Loucy (cell line): ENCODE data around the gene CNOT10.

Source experiments
- H2AFZ ChIP-seq: fragments of 200-600 bp; sonication (generic); 2 replicates; pipeline ENCODE4 v1.6.0; 2016; ENCODE audit warnings: antibody characterized with exemption, mild to moderate bottlenecking, low read length, moderate library complexity
- H3F3A ChIP-seq: fragments of 200-600 bp; 2 replicates; pipeline ENCODE4 v1.6.0; 2016; ENCODE audit warnings: antibody characterized with exemption, low read depth, mild to moderate bottlenecking
- H3K27me3 ChIP-seq: fragments of 200-600 bp; sonication (generic); 2 replicates; pipeline ENCODE4 v1.6.1; 2014; ENCODE audit warnings: low read length, mild to moderate bottlenecking; ENCODE audit not compliant: insufficient read depth, poor library complexity, severe bottlenecking
- H3K36me3 ChIP-seq: fragments of 200-600 bp; sonication (generic); 2 replicates; pipeline ENCODE4 v1.6.1; 2016; ENCODE audit warnings: low read length; ENCODE audit not compliant: insufficient read depth
- H3K4me1 ChIP-seq: fragments of 200-600 bp; sonication (generic); 2 replicates; pipeline ENCODE4 v1.5.1; 2014; ENCODE audit warnings: low read length, mild to moderate bottlenecking; ENCODE audit not compliant: insufficient read depth, poor library complexity, severe bottlenecking
- H3K4me2 ChIP-seq: fragments of 200-600 bp; sonication (generic); 2 replicates; pipeline ENCODE4 v1.6.0; 2014; ENCODE audit warnings: antibody characterized with exemption, low read length, low read depth, mild to moderate bottlenecking; ENCODE audit not compliant: poor library complexity, severe bottlenecking
- H3K4me3 ChIP-seq: fragments of 200-600 bp; sonication (generic); 2 replicates; pipeline ENCODE4 v1.5.1; 2014; ENCODE audit warnings: low read length, mild to moderate bottlenecking, mixed read lengths; ENCODE audit not compliant: poor library complexity, severe bottlenecking
- H3K79me2 ChIP-seq: fragments of 200-600 bp; sonication (generic); 2 replicates; pipeline ENCODE4 v1.6.1; 2014; ENCODE audit warnings: low read length; ENCODE audit not compliant: insufficient read depth
- H3K9ac ChIP-seq: fragments of 200-600 bp; sonication (generic); 2 replicates; pipeline ENCODE4 v1.6.0; 2014; ENCODE audit warnings: mild to moderate bottlenecking, low read depth, low read length, moderate library complexity; ENCODE audit not compliant: poor library complexity, severe bottlenecking
- H3K9me2 ChIP-seq: fragments of 200-600 bp; sonication (generic); replicated peaks from 2 replicates; pipeline ENCODE4 v1.6.1; 2016; ENCODE audit warnings: low read depth, low read length, mixed read lengths
- H3K9me3 ChIP-seq: fragments of 200-600 bp; sonication (generic); 2 replicates; pipeline ENCODE4 v1.6.1; 2014; ENCODE audit warnings: mild to moderate bottlenecking, antibody characterized with exemption, low read length, low read depth; ENCODE audit not compliant: insufficient read depth
- H4K20me1 ChIP-seq: fragments of 200-600 bp; sonication (generic); 2 replicates; pipeline ENCODE4 v1.6.0; 2014; ENCODE audit warnings: antibody characterized with exemption, low read length, mild to moderate bottlenecking; ENCODE audit not compliant: insufficient read depth, poor library complexity, severe bottlenecking
- CTCF ChIP-seq: fragments of 200-600 bp; sonication (generic); conservative IDR thresholded peaks from 2 replicates; pipeline ENCODE4 v1.5.1; 2014; ENCODE audit warnings: mild to moderate bottlenecking, antibody characterized with exemption, low read length
- EZH2phosphoT487 ChIP-seq: fragments of 200-600 bp; IDR thresholded peaks from 2 replicates; pipeline ENCODE4 v1.6.1; 2018; ENCODE audit warnings: antibody characterized with exemption, mild to moderate bottlenecking, moderate library complexity, borderline replicate concordance

CNOT10 gene

GRCh38 chr3:32699429-32699828 is 14.4 kb downstream of the CNOT10 start:
- Histone ChIP-seq H3K4me2 (no peak overlapping the region), H3K4me1 (peaks cover 7% of the 10 kb centered on the region), H3K36me3 (no peaks in the 10 kb centered on the region), H3K9me3 (no peaks in the 10 kb centered on the region), H3K79me2 (peaks cover 63% of the 10 kb centered on the region), H3K9ac (no peak overlapping the region), H3K4me3 (no peak overlapping the region), H4K20me1 (peaks cover 5% of the 10 kb centered on the region), H3K9me2 (no peaks in the 10 kb centered on the region), H2AFZ (no peak overlapping the region), H3K27me3 (no peaks in the 10 kb centered on the region), H3F3A (no peaks in the 10 kb centered on the region)
- TF ChIP-seq EZH2phosphoT487, result no peak
- no peak for TF ChIP-seq CTCF

GRCh38 chr3:32700244-32700643 is 15.3 kb downstream of the CNOT10 start:
- Histone ChIP-seq H2AFZ (no peak overlapping the region), H3K9ac (no peak overlapping the region), H3K9me3 (no peaks in the 10 kb centered on the region), H3K27me3 (no peaks in the 10 kb centered on the region), H3F3A (no peaks in the 10 kb centered on the region), H3K79me2 (peaks cover 57% of the 10 kb centered on the region), H3K9me2 (no peaks in the 10 kb centered on the region), H3K4me3 (no peak overlapping the region), H3K36me3 (no peaks in the 10 kb centered on the region), H3K4me2 (no peak overlapping the region), H3K4me1 (peaks cover 7% of the 10 kb centered on the region), H4K20me1 (peaks cover 6% of the 10 kb centered on the region)
- no peak for TF ChIP-seq CTCF
- TF ChIP-seq EZH2phosphoT487, result no peak

- Histone ChIP-seq H3F3A (no peaks in the 10 kb centered on the region), H3K9me2 (no peaks in the 10 kb centered on the region), H3K36me3 (peaks cover under 1% of the 10 kb centered on the region; the same call in 1 of the 2 replicates), H3K9me3 (no peaks in the 10 kb centered on the region), H3K9ac (no peak overlapping the region), H3K4me1 (peaks cover 7% of the 10 kb centered on the region), H4K20me1 (peaks cover 3% of the 10 kb centered on the region), H3K4me2 (peak overlapping the region; percentile 44), H3K79me2 (peaks cover 41% of the 10 kb centered on the region), H3K4me3 (peak overlapping the region; percentile 2), H3K27me3 (no peaks in the 10 kb centered on the region), H2AFZ (no peak overlapping the region)
- TF ChIP-seq CTCF (no peak), EZH2phosphoT487 (no peak)
Measured at GRCh38 chr3:32703491-32703972, 18.5 kb downstream of the CNOT10 start.
